Metanephros (tissue), 2 donors: ENCODE data around the gene VANGL1. TPM values are rescaled to one million over a fixed set of nuclear protein-coding genes. Genes with fewer than 3 reads are reported as not detected.

Source experiments
- small RNA-seq: library from RNA; depleted of rRNA; stranded (forward); fragments of <200 nt; gene quantifications from one replicate; pipeline ENCODE3, GENCODE V24; 2014; ENCODE audit warnings: low replicate concordance
- total RNA-seq: library from RNA; depleted of rRNA; stranded (reverse); fragments of >200 nt; gene quantifications from one replicate; pipeline ENCODE4 v1.2.3, GENCODE V29; 2014

The VANGL1 gene
- total RNA-seq: 11.5 TPM

DNA sequence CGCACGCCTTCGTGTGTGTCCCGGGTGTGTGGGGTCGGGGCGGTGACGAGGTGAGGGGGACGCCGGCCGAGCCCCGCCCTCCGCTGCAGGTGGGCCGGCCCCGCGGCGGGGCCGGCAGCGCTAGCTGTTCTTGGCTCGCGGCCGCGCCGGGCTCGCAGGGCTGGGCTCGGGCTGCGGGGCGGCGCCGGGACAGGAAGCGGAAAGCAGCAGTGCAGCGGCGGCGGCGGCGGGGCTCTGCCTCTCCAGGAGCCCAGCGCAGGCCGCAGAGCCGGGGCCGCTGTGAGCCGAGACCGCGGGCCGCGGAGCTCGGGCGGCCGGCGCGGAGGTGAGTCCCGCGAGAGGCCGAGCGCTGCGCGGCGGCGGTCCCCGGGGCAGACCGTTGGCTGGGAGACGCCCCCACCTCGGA is at the start of gene VANGL1:
VANGL1 (plus strand) TSS at position 209 of the 406 bp plus-strand sequence. CDS start 9,444 bp downstream, outside the sequence.

Small RNA genes within 50 kb of the gene (small RNA-seq; reads per million reads assigned to genes)
- gene RF00406 (0.23 reads per million, percentile 9 among the genes with 10 or more reads in this experiment), gene RN7SL420P (not detected)

Other genes with a start within 250 kb of the VANGL1 start
- gene CASQ2, start 126.7 kb downstream of the VANGL1 start, total RNA-seq: 70.6 TPM
- not detected for gene NHLH2, start 199.2 kb downstream of the VANGL1 start, total RNA-seq